Large intestine (tissue), 3 donors: Measurements from ENCODE around the gene SPINT2. TPM values are rescaled to one million over a fixed set of nuclear protein-coding genes. Genes with fewer than 3 reads are reported as not detected.
A peak's percentile ranks its signal among the peaks of the same experiment; 100 is the strongest.
"Not testable (repeated sequence)": the region's sequence is repeated elsewhere in the genome, so short reads cannot be mapped to it uniquely, and the experiment has no call there.

Experiments used
- DNase-seq, 2 donors: peaks; one replicate each; pipeline versions ENCODE4 v3.0.0 to v3.0.0-alpha.2; 2013
- H3K27ac ChIP-seq: one replicate; pipeline ENCODE4 v1.5.1; 2013; ENCODE audit warnings: low read length
- H3K27me3 ChIP-seq: 2 replicates; pipeline ENCODE4 v1.6.1; 2013; ENCODE audit warnings: low read length; ENCODE audit not compliant: control insufficient read depth, insufficient read depth
- H3K36me3 ChIP-seq: 2 replicates; pipeline ENCODE4 v1.6.1; 2013; ENCODE audit warnings: low read length; ENCODE audit not compliant: control insufficient read depth, insufficient read depth
- H3K4me1 ChIP-seq: one replicate; pipeline ENCODE4 v1.6.1; 2013; ENCODE audit warnings: low read length; ENCODE audit not compliant: control insufficient read depth, insufficient read depth
- H3K4me3 ChIP-seq: one replicate; pipeline ENCODE4 v1.5.1; 2013; ENCODE audit warnings: low read length
- H3K9me3 ChIP-seq: one replicate; pipeline ENCODE4 v1.6.1; 2013; ENCODE audit warnings: mild to moderate bottlenecking, low read depth, low read length, moderate library complexity; ENCODE audit not compliant: control insufficient read depth
- WGBS: methylation state at CpG from one replicate; pipeline ENCODE4 v1.1.5; 2013; ENCODE audit warnings: low lambda C conversion rate; ENCODE audit not compliant: insufficient coverage; 5-methylcytosine and 5-hydroxymethylcytosine counted together
- polyA plus RNA-seq: library from polyadenylated mRNA; unstranded; fragments of 120-200 nt; gene quantifications from one replicate; pipeline ENCODE4 v1.2.1, GENCODE V29; 2013

The SPINT2 gene
- polyA plus RNA-seq, 1 donor, result 390 TPM

- Histone ChIP-seq H3K4me3 (peak overlapping the region; percentile 70), H3K27ac (peak overlapping the region; percentile 98), H3K4me1 (peaks cover 10% of the 10 kb centered on the region), H3K9me3 (no peaks in the 10 kb centered on the region), H3K27me3 (no peaks in the 10 kb centered on the region), H3K36me3 (no peaks in the 10 kb centered on the region)
- WGBS, result 0% methylated on average over 4 of the region's 41 CpGs
- DNase-seq, result peak; percentile 97 to 98
These were observed 72.4 kb downstream of the SPINT2 start for GRCh38 chr19:38336638-38337359.

GRCh38 chr19:38337360-38337653 lies 72.9 kb downstream of the SPINT2 start:
- Histone ChIP-seq H3K4me1 (peaks cover 10% of the 10 kb centered on the region), H3K27me3 (no peaks in the 10 kb centered on the region), H3K9me3 (no peaks in the 10 kb centered on the region), H3K36me3 (no peaks in the 10 kb centered on the region), H3K27ac (peak overlapping the region; percentile 98), H3K4me3 (peak overlapping the region; percentile 70)
- no CpG with 5 or more reads among the region's 10 CpGs for WGBS
- no peak for DNase-seq

GRCh38 chr19:38339011-38339410 lies 74.6 kb downstream of the SPINT2 start:
- whole genome bisulfite sequencing, result no CpG with 5 or more reads among the region's 4 CpGs
- H3K9me3 ChIP-seq, H3K4me3 ChIP-seq, H3K4me1 ChIP-seq, H3K27me3 ChIP-seq, H3K27ac ChIP-seq, H3K36me3 ChIP-seq: not testable (repeated sequence)
- peak; percentile 50 to 73 for DNase-seq

- Histone ChIP-seq H3K4me3 (no peak overlapping the region), H3K27ac (no peak overlapping the region), H3K27me3 (no peaks in the 10 kb centered on the region), H3K9me3 (no peaks in the 10 kb centered on the region), H3K4me1 (peaks cover 10% of the 10 kb centered on the region), H3K36me3 (peaks cover 2% of the 10 kb centered on the region)
- no peak for DNase-seq
- no CpG with 5 or more reads among the region's 2 CpGs for WGBS
These were observed 76.6 kb downstream of the SPINT2 start for GRCh38 chr19:38340927-38341326.

Other genes starting within 250 kb of the SPINT2 start
- 1.8 TPM for gene DPF1, start 40.4 kb upstream of the SPINT2 start, polyA plus RNA-seq
- 31.2 TPM for gene PPP1R14A, start 8.2 kb upstream of the SPINT2 start, polyA plus RNA-seq
- 387 TPM for gene C19orf33, start 39.7 kb downstream of the SPINT2 start, polyA plus RNA-seq
- gene YIF1B, start 51.4 kb downstream of the SPINT2 start, polyA plus RNA-seq, result 22.0 TPM
- 4.7 TPM for gene KCNK6, start 55.3 kb downstream of the SPINT2 start, polyA plus RNA-seq
- 13.4 TPM for gene CATSPERG, start 71.3 kb downstream of the SPINT2 start, polyA plus RNA-seq
- gene PSMD8, start 110.0 kb downstream of the SPINT2 start, polyA plus RNA-seq, result 138 TPM
- gene GGN, start 123.5 kb downstream of the SPINT2 start, polyA plus RNA-seq, result 4.4 TPM
- 3.9 TPM for gene SPRED3, start 124.1 kb downstream of the SPINT2 start, polyA plus RNA-seq
- gene FAM98C, start 138.5 kb downstream of the SPINT2 start, polyA plus RNA-seq, result 26.9 TPM
- 1.5 TPM for gene RASGRP4, start 161.6 kb downstream of the SPINT2 start, polyA plus RNA-seq
- gene RYR1, start 169.1 kb downstream of the SPINT2 start, polyA plus RNA-seq, result 2.9 TPM